ENCODE results near the gene SNTG2. TPM values are rescaled to one million over a fixed set of nuclear protein-coding genes. Genes with fewer than 3 reads are reported as not detected.
"Not testable (repeated sequence)": the region's sequence is repeated elsewhere in the genome, so short reads cannot be mapped to it uniquely, and the experiment has no call there.

Gene SNTG2
- total and polyA plus RNA-seq, 2 experiments from 2014 or later: 0.66 to 1.0 TPM

- no peak for DNase-seq (ENCODE audit: low read depth in 1 of 2, low spot score in 1 of 2)
- no peak overlapping the region for H3K4me3 ChIP-seq
- no peaks in the 10 kb centered on the region for H3K9me3 ChIP-seq (ENCODE audit: low read depth)
- no peak overlapping the region for H3K27ac ChIP-seq
- no peaks in the 10 kb centered on the region for H3K36me3 ChIP-seq
- H3K4me1 ChIP-seq (ENCODE audit: low read depth): no peaks in the 10 kb centered on the region
- TF ChIP-seq CTCF (IDR thresholded peaks at IDR 0.05; ENCODE audit: low read depth, low read length): no peak
- H3K27me3 ChIP-seq: no peaks in the 10 kb centered on the region
Measured at GRCh38 chr2:1097101-1097500, 146.5 kb downstream of the SNTG2 start.

- Histone ChIP-seq H3K27me3 (no peaks in the 10 kb centered on the region), H3K9me3 (ENCODE audit: low read depth) (no peaks in the 10 kb centered on the region), H3K4me3 (no peak overlapping the region), H3K27ac (no peak overlapping the region), H3K36me3 (no peaks in the 10 kb centered on the region), H3K4me1 (ENCODE audit: low read depth) (no peaks in the 10 kb centered on the region)
- DNase-seq (ENCODE audit: low read depth in 1 of 2, low spot score in 1 of 2): no peak
- TF ChIP-seq CTCF (IDR thresholded peaks at IDR 0.05; ENCODE audit: low read depth, low read length): no peak
Measured at GRCh38 chr2:1099418-1099817, 148.8 kb downstream of the SNTG2 start.

GRCh38 chr2:1101011-1101782 is 150.5 kb downstream of the SNTG2 start:
- DNase-seq (ENCODE audit: low read depth in 1 of 2, low spot score in 1 of 2): no peak
- Histone ChIP-seq H3K9me3 (ENCODE audit: low read depth) (no peaks in the 10 kb centered on the region), H3K4me3 (no peak overlapping the region), H3K4me1 (ENCODE audit: low read depth) (no peaks in the 10 kb centered on the region), H3K27ac (no peak overlapping the region), H3K36me3 (no peaks in the 10 kb centered on the region), H3K27me3 (no peaks in the 10 kb centered on the region)
- TF ChIP-seq CTCF (IDR thresholded peaks at IDR 0.05; ENCODE audit: low read depth, low read length): no peak

GRCh38 chr2:1101982-1102590 is 151.4 kb downstream of the SNTG2 start:
- Histone ChIP-seq H3K27me3 (no peaks in the 10 kb centered on the region), H3K9me3 (ENCODE audit: low read depth) (no peaks in the 10 kb centered on the region), H3K4me3 (no peak overlapping the region), H3K36me3 (no peaks in the 10 kb centered on the region), H3K27ac (no peak overlapping the region), H3K4me1 (ENCODE audit: low read depth) (no peaks in the 10 kb centered on the region)
- DNase-seq (ENCODE audit: low read depth in 1 of 2, low spot score in 1 of 2): no peak
- TF ChIP-seq CTCF (IDR thresholded peaks at IDR 0.05; ENCODE audit: low read depth, low read length): no peak

- DNase-seq (ENCODE audit: low read depth in 1 of 2, low spot score in 1 of 2): no peak
- TF ChIP-seq CTCF (IDR thresholded peaks at IDR 0.05; ENCODE audit: low read depth, low read length): no peak
- no peak overlapping the region for H3K27ac ChIP-seq
- H3K4me3 ChIP-seq: no peak overlapping the region
- H3K27me3 ChIP-seq: no peaks in the 10 kb centered on the region
- H3K4me1 ChIP-seq (ENCODE audit: low read depth): no peaks in the 10 kb centered on the region
- H3K36me3 ChIP-seq: no peaks in the 10 kb centered on the region
- H3K9me3 ChIP-seq (ENCODE audit: low read depth): no peaks in the 10 kb centered on the region
Measured at GRCh38 chr2:1104364-1104763, 153.7 kb downstream of the SNTG2 start.

GRCh38 chr2:1106344-1106743 is 155.7 kb downstream of the SNTG2 start:
- not testable (repeated sequence) for H3K36me3 ChIP-seq; H3K4me3 ChIP-seq; H3K9me3 ChIP-seq (ENCODE audit: low read depth); H3K27ac ChIP-seq; H3K4me1 ChIP-seq (ENCODE audit: low read depth); H3K27me3 ChIP-seq; DNase-seq (ENCODE audit: low read depth in 1 of 2, low spot score in 1 of 2)

All from cardiac muscle cell (in vitro differentiated cells and primary cell).